ENCODE results near the gene PELO.

The PELO gene

DNA sequence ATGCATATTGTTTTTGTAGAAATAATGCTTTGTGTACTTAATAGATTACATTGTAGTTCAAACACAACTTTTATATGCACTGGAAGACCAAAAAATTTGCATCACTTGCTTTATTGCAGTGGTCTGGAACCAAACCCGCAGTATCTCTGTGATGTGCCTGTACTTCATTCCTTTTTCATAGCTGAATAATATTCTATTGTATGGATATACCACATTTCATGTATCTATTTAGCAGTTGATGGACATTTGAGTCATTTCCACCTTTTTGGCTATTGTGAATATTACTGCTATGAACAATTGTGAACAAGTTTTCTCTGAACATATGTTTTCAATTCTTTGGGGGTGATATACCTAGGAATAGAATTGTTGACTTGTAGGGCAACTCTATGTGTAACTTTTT, 40.1 kb downstream of the PELO start:
- TF ChIP-seq ZNF8 (CRISPR knock-in tag; IDR thresholded peaks at IDR 0.05) (peak; percentile 98), OSR1 (CRISPR knock-in tag; IDR thresholded peaks at IDR 0.05) (no peak)
- no peak for ATAC-seq

DNA sequence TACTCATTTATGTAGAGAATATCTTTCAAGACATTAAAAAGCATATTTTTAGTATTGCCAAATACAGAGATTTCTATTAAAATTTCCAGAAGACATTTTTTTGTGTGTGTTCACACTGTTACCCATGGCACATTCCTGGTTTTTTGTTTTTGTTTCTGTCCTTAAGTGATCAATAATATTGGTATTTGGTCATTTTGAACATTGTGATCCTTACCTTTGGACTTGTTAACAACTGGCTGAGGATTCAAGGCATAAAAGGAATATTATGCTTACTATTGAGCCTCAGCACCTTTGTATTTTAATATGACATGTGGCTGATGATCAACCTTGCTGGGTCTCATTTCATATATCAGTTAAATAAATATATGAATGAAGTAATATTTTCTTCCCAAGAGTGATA, 41.9 kb downstream of the PELO start:
- no peak for ATAC-seq
- no peak for TF ChIP-seq ZFP3 (CRISPR knock-in tag; IDR thresholded peaks at IDR 0.05)
- TF ChIP-seq, protein P1, sequence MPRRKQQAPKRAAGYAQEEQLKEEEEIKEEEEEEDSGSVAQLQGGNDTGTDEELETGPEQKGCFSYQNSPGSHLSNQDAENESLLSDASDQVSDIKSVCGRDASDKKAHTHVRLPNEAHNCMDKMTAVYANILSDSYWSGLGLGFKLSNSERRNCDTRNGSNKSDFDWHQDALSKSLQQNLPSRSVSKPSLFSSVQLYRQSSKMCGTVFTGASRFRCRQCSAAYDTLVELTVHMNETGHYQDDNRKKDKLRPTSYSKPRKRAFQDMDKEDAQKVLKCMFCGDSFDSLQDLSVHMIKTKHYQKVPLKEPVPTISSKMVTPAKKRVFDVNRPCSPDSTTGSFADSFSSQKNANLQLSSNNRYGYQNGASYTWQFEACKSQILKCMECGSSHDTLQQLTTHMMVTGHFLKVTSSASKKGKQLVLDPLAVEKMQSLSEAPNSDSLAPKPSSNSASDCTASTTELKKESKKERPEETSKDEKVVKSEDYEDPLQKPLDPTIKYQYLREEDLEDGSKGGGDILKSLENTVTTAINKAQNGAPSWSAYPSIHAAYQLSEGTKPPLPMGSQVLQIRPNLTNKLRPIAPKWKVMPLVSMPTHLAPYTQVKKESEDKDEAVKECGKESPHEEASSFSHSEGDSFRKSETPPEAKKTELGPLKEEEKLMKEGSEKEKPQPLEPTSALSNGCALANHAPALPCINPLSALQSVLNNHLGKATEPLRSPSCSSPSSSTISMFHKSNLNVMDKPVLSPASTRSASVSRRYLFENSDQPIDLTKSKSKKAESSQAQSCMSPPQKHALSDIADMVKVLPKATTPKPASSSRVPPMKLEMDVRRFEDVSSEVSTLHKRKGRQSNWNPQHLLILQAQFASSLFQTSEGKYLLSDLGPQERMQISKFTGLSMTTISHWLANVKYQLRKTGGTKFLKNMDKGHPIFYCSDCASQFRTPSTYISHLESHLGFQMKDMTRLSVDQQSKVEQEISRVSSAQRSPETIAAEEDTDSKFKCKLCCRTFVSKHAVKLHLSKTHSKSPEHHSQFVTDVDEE (CRISPR knock-in tag; IDR thresholded peaks at IDR 0.05) = no peak
- no peak for TF ChIP-seq CSDC2 (CRISPR knock-in tag; IDR thresholded peaks at IDR 0.05)
- TF ChIP-seq GLIS3 (CRISPR knock-in tag; IDR thresholded peaks at IDR 0.05) = no peak
- no peak for TF ChIP-seq ZFP30 (CRISPR knock-in tag; IDR thresholded peaks at IDR 0.05)
- TF ChIP-seq PPARA (CRISPR knock-in tag; IDR thresholded peaks at IDR 0.05; ENCODE audit: borderline replicate concordance) = no peak
- no peak for TF ChIP-seq ZC3H10 (CRISPR knock-in tag; IDR thresholded peaks at IDR 0.05)
- no peak for TF ChIP-seq ZNF8 (CRISPR knock-in tag; IDR thresholded peaks at IDR 0.05)
- TF ChIP-seq ZNF565 (CRISPR knock-in tag; conservative IDR thresholded peaks at IDR 0.05; ENCODE audit: low read depth) = no peak
- TF ChIP-seq, protein P2, sequence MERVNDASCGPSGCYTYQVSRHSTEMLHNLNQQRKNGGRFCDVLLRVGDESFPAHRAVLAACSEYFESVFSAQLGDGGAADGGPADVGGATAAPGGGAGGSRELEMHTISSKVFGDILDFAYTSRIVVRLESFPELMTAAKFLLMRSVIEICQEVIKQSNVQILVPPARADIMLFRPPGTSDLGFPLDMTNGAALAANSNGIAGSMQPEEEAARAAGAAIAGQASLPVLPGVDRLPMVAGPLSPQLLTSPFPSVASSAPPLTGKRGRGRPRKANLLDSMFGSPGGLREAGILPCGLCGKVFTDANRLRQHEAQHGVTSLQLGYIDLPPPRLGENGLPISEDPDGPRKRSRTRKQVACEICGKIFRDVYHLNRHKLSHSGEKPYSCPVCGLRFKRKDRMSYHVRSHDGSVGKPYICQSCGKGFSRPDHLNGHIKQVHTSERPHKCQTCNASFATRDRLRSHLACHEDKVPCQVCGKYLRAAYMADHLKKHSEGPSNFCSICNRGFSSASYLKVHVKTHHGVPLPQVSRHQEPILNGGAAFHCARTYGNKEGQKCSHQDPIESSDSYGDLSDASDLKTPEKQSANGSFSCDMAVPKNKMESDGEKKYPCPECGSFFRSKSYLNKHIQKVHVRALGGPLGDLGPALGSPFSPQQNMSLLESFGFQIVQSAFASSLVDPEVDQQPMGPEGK (CRISPR knock-in tag; IDR thresholded peaks at IDR 0.05; ENCODE audit: borderline replicate concordance) = no peak
- no peak for TF ChIP-seq SNAI2 (CRISPR knock-in tag; IDR thresholded peaks at IDR 0.05)
- TF ChIP-seq ESRRG (CRISPR knock-in tag; IDR thresholded peaks at IDR 0.05) = no peak
- no peak for TF ChIP-seq ISL1 (CRISPR knock-in tag; IDR thresholded peaks at IDR 0.05)
- TF ChIP-seq RARB (CRISPR knock-in tag; IDR thresholded peaks at IDR 0.05) = no peak
- no peak for TF ChIP-seq ZNF70 (CRISPR knock-in tag; IDR thresholded peaks at IDR 0.05)
- TF ChIP-seq, protein P3, sequence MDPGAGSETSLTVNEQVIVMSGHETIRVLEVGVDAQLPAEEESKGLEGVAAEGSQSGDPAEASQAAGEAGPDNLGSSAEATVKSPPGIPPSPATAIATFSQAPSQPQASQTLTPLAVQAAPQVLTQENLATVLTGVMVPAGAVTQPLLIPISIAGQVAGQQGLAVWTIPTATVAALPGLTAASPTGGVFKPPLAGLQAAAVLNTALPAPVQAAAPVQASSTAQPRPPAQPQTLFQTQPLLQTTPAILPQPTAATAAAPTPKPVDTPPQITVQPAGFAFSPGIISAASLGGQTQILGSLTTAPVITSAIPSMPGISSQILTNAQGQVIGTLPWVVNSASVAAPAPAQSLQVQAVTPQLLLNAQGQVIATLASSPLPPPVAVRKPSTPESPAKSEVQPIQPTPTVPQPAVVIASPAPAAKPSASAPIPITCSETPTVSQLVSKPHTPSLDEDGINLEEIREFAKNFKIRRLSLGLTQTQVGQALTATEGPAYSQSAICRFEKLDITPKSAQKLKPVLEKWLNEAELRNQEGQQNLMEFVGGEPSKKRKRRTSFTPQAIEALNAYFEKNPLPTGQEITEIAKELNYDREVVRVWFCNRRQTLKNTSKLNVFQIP (CRISPR knock-in tag; IDR thresholded peaks at IDR 0.05; ENCODE audit: borderline replicate concordance, low read depth) = no peak
- TF ChIP-seq, protein P4, sequence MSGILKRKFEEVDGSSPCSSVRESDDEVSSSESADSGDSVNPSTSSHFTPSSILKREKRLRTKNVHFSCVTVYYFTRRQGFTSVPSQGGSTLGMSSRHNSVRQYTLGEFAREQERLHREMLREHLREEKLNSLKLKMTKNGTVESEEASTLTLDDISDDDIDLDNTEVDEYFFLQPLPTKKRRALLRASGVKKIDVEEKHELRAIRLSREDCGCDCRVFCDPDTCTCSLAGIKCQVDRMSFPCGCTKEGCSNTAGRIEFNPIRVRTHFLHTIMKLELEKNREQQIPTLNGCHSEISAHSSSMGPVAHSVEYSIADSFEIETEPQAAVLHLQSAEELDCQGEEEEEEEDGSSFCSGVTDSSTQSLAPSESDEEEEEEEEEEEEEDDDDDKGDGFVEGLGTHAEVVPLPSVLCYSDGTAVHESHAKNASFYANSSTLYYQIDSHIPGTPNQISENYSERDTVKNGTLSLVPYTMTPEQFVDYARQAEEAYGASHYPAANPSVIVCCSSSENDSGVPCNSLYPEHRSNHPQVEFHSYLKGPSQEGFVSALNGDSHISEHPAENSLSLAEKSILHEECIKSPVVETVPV (CRISPR knock-in tag; IDR thresholded peaks at IDR 0.05) = no peak
- no peak for TF ChIP-seq BACH2 (CRISPR knock-in tag; IDR thresholded peaks at IDR 0.05; ENCODE audit: borderline replicate concordance)
- no peak for TF ChIP-seq ARNTL (CRISPR knock-in tag; IDR thresholded peaks at IDR 0.05; ENCODE audit: borderline replicate concordance, low read depth)

DNA sequence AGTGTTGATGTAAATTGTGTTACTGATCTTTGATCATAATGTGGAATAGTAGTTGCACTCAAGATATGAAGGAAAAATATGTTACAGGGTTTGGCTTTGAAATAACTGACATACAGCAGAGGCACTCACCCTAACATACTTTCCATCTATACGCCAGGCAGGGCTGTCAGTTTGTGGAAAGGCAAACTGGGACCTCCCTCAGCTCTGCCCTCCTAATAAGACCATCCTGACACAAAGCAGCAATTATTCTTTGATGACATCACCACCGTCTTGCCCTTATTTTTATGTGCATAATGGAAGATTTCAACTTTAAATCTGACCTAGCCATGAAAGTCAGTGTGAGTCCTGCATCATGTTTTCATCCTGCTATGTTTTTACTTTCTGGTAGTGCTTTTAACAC, 42.9 kb downstream of the PELO start:
- ATAC-seq = no peak
- TF ChIP-seq, protein P4 (CRISPR knock-in tag; IDR thresholded peaks at IDR 0.05) = no peak
- TF ChIP-seq ESRRG (CRISPR knock-in tag; IDR thresholded peaks at IDR 0.05) (no peak), ZNF70 (CRISPR knock-in tag; IDR thresholded peaks at IDR 0.05) (no peak), ZNF565 (CRISPR knock-in tag; conservative IDR thresholded peaks at IDR 0.05; ENCODE audit: low read depth) (no peak), TCF4 (CRISPR knock-in tag; IDR thresholded peaks at IDR 0.05; ENCODE audit: borderline replicate concordance) (no peak), BACH2 (CRISPR knock-in tag; IDR thresholded peaks at IDR 0.05; ENCODE audit: borderline replicate concordance) (no peak), SNAI2 (CRISPR knock-in tag; IDR thresholded peaks at IDR 0.05) (no peak), RARB (CRISPR knock-in tag; IDR thresholded peaks at IDR 0.05) (no peak), OSR1 (CRISPR knock-in tag; IDR thresholded peaks at IDR 0.05) (no peak), TOX (CRISPR knock-in tag; IDR thresholded peaks at IDR 0.05; ENCODE audit: borderline replicate concordance) (no peak), ZC3H10 (CRISPR knock-in tag; IDR thresholded peaks at IDR 0.05) (no peak), CSDC2 (CRISPR knock-in tag; IDR thresholded peaks at IDR 0.05) (no peak), ARNTL (CRISPR knock-in tag; IDR thresholded peaks at IDR 0.05; ENCODE audit: borderline replicate concordance, low read depth) (no peak)
- TF ChIP-seq, protein P3 (CRISPR knock-in tag; IDR thresholded peaks at IDR 0.05; ENCODE audit: borderline replicate concordance, low read depth) = no peak
- TF ChIP-seq, protein P1 (CRISPR knock-in tag; IDR thresholded peaks at IDR 0.05) = no peak
